Osteocyte (in vitro differentiated cells): ENCODE results near the gene IFNG. TPM values are rescaled to one million over a fixed set of nuclear protein-coding genes. Genes with fewer than 3 reads are reported as not detected.
A peak's percentile ranks its signal among the peaks of the same experiment; 100 is the strongest.

Source experiments
- DNase-seq: peaks from one replicate; pipeline ENCODE4 v3.0.0; 2021; ENCODE audit warnings: mixed read lengths; ENCODE audit not compliant: unreplicated experiment; ENCODE audit errors: extremely low spot score
- H3K27ac Mint-ChIP-seq: one replicate; pipeline ENCODE4 v1.8.0; 2021; ENCODE audit warnings: mild to moderate bottlenecking, mixed read lengths; ENCODE audit not compliant: unreplicated experiment
- H3K27me3 Mint-ChIP-seq: one replicate; pipeline ENCODE4 v1.8.0; 2021; ENCODE audit warnings: mixed read lengths; ENCODE audit not compliant: unreplicated experiment
- H3K36me3 Mint-ChIP-seq: one replicate; pipeline ENCODE4 v1.8.0; 2021; ENCODE audit warnings: mixed read lengths; ENCODE audit not compliant: unreplicated experiment
- H3K4me1 Mint-ChIP-seq: one replicate; pipeline ENCODE4 v1.8.0; 2021; ENCODE audit warnings: mixed read lengths; ENCODE audit not compliant: unreplicated experiment
- H3K4me3 Mint-ChIP-seq: one replicate; pipeline ENCODE4 v1.8.0; 2021; ENCODE audit warnings: mild to moderate bottlenecking, moderate library complexity, mixed read lengths; ENCODE audit not compliant: unreplicated experiment
- H3K9me3 Mint-ChIP-seq: one replicate; pipeline ENCODE4 v1.8.0; 2021; ENCODE audit warnings: mixed read lengths; ENCODE audit not compliant: unreplicated experiment
- CTCF ChIP-seq: fragments of 200-600 bp; sonication (generic); IDR thresholded peaks from 2 replicates; pipeline ENCODE4 v1.5.0; 2021; ENCODE audit warnings: antibody characterized with exemption, mild to moderate bottlenecking, moderate library complexity
- total RNA-seq: library from RNA; stranded (reverse); gene quantifications from 2 replicates; pipeline ENCODE4 v1.2.1, GENCODE V29; 2021

The IFNG gene
- total RNA-seq, 1 donor from 2014 or later = not detected

DNA sequence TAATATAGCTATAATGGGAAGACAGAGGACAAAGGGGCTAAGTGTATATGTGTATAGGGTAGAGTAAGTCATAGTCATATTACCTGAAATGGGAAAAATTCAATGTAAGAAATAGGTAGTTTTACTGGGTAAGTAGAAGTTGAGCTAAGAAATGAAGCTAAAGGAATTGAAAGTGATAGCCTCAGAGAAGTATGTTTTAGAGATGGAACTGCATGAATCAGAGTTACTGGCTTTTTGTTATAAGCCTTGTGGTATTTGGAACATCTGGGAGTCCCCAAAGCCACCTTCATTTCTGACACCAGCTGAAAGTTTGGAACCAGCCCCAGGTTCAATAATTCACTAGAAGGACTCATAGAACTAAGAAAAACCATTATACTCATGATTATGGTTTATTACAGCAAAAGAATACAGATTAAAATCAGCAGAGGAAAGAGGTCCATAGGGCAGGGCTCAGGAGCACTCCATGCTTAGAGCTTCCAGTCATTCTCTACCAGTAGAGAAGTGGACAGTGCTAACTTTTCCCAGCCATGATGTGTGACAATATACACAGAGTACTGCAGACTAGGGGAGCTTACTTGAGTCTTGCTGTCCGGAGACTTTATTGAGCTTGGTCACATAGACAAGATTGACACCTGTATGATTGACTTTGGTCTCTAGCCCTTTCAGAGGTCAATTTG, 9.8 kb upstream of the IFNG start:
- H3K9me3 Mint-ChIP-seq = no peaks in the 10 kb centered on the region
- H3K27me3 Mint-ChIP-seq = peaks cover 20% of the 10 kb centered on the region
- no peak overlapping the region for H3K27ac Mint-ChIP-seq
- no peak for DNase-seq
- H3K36me3 Mint-ChIP-seq = no peaks in the 10 kb centered on the region
- H3K4me3 Mint-ChIP-seq = no peak overlapping the region
- no peak for TF ChIP-seq CTCF
- peaks cover 2% of the 10 kb centered on the region for H3K4me1 Mint-ChIP-seq

GRCh38 chr12:68166317-68166831, 6.8 kb upstream of the IFNG start:
- H3K4me3 Mint-ChIP-seq = no peak overlapping the region
- peaks cover 30% of the 10 kb centered on the region for H3K27me3 Mint-ChIP-seq
- no peak overlapping the region for H3K27ac Mint-ChIP-seq
- peaks cover 2% of the 10 kb centered on the region for H3K4me1 Mint-ChIP-seq
- H3K9me3 Mint-ChIP-seq = no peaks in the 10 kb centered on the region
- no peak for DNase-seq
- no peak for TF ChIP-seq CTCF
- H3K36me3 Mint-ChIP-seq = no peaks in the 10 kb centered on the region

GRCh38 chr12:68163560-68164081, 4.1 kb upstream of the IFNG start:
- Mint-ChIP-seq H3K4me1 (no peaks in the 10 kb centered on the region), H3K27ac (no peak overlapping the region), H3K36me3 (no peaks in the 10 kb centered on the region), H3K4me3 (no peak overlapping the region), H3K9me3 (no peaks in the 10 kb centered on the region), H3K27me3 (peaks cover 44% of the 10 kb centered on the region)
- TF ChIP-seq CTCF = no peak
- no peak for DNase-seq

- Mint-ChIP-seq H3K9me3 (no peaks in the 10 kb centered on the region), H3K27ac (no peak overlapping the region), H3K4me1 (no peaks in the 10 kb centered on the region), H3K27me3 (peaks cover 52% of the 10 kb centered on the region), H3K4me3 (no peak overlapping the region), H3K36me3 (no peaks in the 10 kb centered on the region)
- DNase-seq = no peak
- TF ChIP-seq CTCF = no peak
Measured at GRCh38 chr12:68162374-68162773, 2.8 kb upstream of the IFNG start.

DNA sequence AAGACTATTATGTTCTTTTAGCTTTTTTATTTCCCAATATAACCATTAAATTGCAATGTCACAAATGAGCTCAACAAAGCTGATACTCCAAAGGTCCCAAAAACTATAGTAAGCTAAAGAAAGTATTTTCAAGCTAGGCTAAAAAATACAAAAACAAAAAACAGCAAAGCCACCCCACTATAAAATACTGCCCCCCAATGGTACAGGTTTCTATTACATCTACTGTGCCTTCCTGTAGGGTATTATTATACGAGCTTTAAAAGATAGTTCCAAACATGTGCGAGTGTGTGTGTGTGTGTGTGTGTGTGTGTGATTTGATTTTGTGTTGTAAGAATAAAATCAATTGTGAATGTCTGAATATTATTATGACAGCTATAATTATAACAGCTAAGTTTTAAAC, 1.1 kb downstream of the IFNG start:
- no peak for DNase-seq
- Mint-ChIP-seq H3K27me3 (peaks cover 53% of the 10 kb centered on the region), H3K36me3 (no peaks in the 10 kb centered on the region), H3K27ac (no peak overlapping the region), H3K4me1 (no peaks in the 10 kb centered on the region), H3K4me3 (no peak overlapping the region), H3K9me3 (no peaks in the 10 kb centered on the region)
- peak; percentile 34 for TF ChIP-seq CTCF
